HCT116 (cell line): Measurements from ENCODE around the gene LSS.

Source experiments
- ATF3 ChIP-seq: IDR thresholded peaks from 2 replicates; pipeline ENCODE4 v1.6.1; 2012
- CEBPB ChIP-seq: IDR thresholded peaks from 2 replicates; pipeline ENCODE4 v1.6.1; 2012; ENCODE audit warnings: low read depth
- CTCF ChIP-seq, 3 experiments: fragments of 200-600 bp in 1 of 3; sonication (generic) in 1 of 3; IDR thresholded peaks in 2 of 3; conservative IDR thresholded peaks in 1 of 3; 2 replicates each; pipeline ENCODE4 v1.5.1; 2012 to 2017; ENCODE audit warnings: low read depth in 2 of 3, low read length in 2 of 3, antibody characterized with exemption in 1 of 3, borderline replicate concordance in 1 of 3, control low read depth in 1 of 3, mild to moderate bottlenecking in 1 of 3, mixed read lengths in 1 of 3, mixed run types in 1 of 3, moderate library complexity in 1 of 3; ENCODE audit not compliant: insufficient read depth in 1 of 3
- EZH2 ChIP-seq: fragments of 200-600 bp; sonication (generic); IDR thresholded peaks from 2 replicates; pipeline ENCODE4 v1.6.1; 2017; ENCODE audit warnings: antibody characterized with exemption, mixed run types
- EZH2phosphoT487 ChIP-seq: fragments of 200-600 bp; IDR thresholded peaks from 2 replicates; pipeline ENCODE4 v1.6.1; 2018; ENCODE audit warnings: antibody characterized with exemption, borderline replicate concordance
- JUND ChIP-seq: IDR thresholded peaks from 2 replicates; pipeline ENCODE4 v1.6.1; 2012
- MAX ChIP-seq: IDR thresholded peaks from 2 replicates; pipeline ENCODE4 v1.6.1; 2012
- POLR2A ChIP-seq: IDR thresholded peaks from 2 replicates; pipeline ENCODE4 v1.7.0; 2011; ENCODE audit warnings: borderline replicate concordance; ENCODE audit not compliant: insufficient read depth, insufficient read length; ENCODE audit errors: extremely low read depth
- POLR2AphosphoS5 ChIP-seq: IDR thresholded peaks from 2 replicates; pipeline ENCODE4 v1.6.1; 2011; ENCODE audit warnings: mild to moderate bottlenecking, low read depth, low read length, moderate library complexity
- REST ChIP-seq: IDR thresholded peaks from 2 replicates; pipeline ENCODE4 v1.6.1; 2012; ENCODE audit warnings: low read depth
- SP1 ChIP-seq: IDR thresholded peaks from 2 replicates; pipeline ENCODE4 v1.6.1; 2012; ENCODE audit warnings: low read depth
- SRF ChIP-seq: IDR thresholded peaks from 2 replicates; pipeline ENCODE4 v1.6.1; 2012; ENCODE audit warnings: low read depth
- ZBTB33 ChIP-seq: IDR thresholded peaks from 2 replicates; pipeline ENCODE4 v1.6.1; 2011; ENCODE audit warnings: mild to moderate bottlenecking, low read length, moderate library complexity; ENCODE audit not compliant: insufficient replicate concordance; ENCODE audit errors: extremely low read depth
- ZNF274 ChIP-seq: fragments of 200-500 bp; sonication (Bioruptor generic); IDR thresholded peaks from 2 replicates; pipeline ENCODE4 v1.6.1; 2014; ENCODE audit warnings: mild to moderate bottlenecking, low read depth, low read length, inconsistent platforms

GRCh38 chr21:46194374-46195334 lies 33.9 kb downstream of the LSS start:
- TF ChIP-seq CTCF (IDR thresholded peaks at IDR 0.05 in 2 of 3, conservative IDR thresholded peaks at IDR 0.05 in 1 of 3; ENCODE audit: borderline replicate concordance in 1 of 3, insufficient read depth in 1 of 3, low read depth in 2 of 3, low read length in 2 of 3), result no peak
- no peak for TF ChIP-seq POLR2AphosphoS5
- TF ChIP-seq ATF3, result no peak
- TF ChIP-seq EZH2, result no peak
- TF ChIP-seq REST, result no peak
- TF ChIP-seq SRF, result no peak
- TF ChIP-seq MAX, result no peak
- TF ChIP-seq POLR2A, result no peak
- no peak for TF ChIP-seq ZBTB33
- TF ChIP-seq EZH2phosphoT487, result no peak
- no peak for TF ChIP-seq ZNF274
- TF ChIP-seq CEBPB, result no peak
- TF ChIP-seq SP1, result no peak
- TF ChIP-seq JUND, result no peak
